Type B pancreatic cell (in vitro differentiated cells): ENCODE results near the gene TRPV6. TPM values are rescaled to one million over a fixed set of nuclear protein-coding genes. Genes with fewer than 3 reads are reported as not detected.

Experiments
- DNase-seq: peaks from one replicate; pipeline ENCODE4 v3.0.0; 2021; ENCODE audit warnings: mixed read lengths; ENCODE audit not compliant: unreplicated experiment; ENCODE audit errors: extremely low spot score
- H3K27ac Mint-ChIP-seq: 2 replicates; pipeline ENCODE4 v1.8.0; 2021; ENCODE audit warnings: mild to moderate bottlenecking, mixed read lengths
- H3K27me3 Mint-ChIP-seq: 2 replicates; pipeline ENCODE4 v1.8.0; 2021; ENCODE audit warnings: mixed read lengths
- H3K36me3 Mint-ChIP-seq: 2 replicates; pipeline ENCODE4 v1.8.0; 2021; ENCODE audit warnings: mixed read lengths
- H3K4me1 Mint-ChIP-seq: one replicate; pipeline ENCODE4 v1.8.0; 2021; ENCODE audit warnings: mixed read lengths; ENCODE audit not compliant: unreplicated experiment
- H3K4me3 Mint-ChIP-seq: 2 replicates; pipeline ENCODE4 v1.8.0; 2021; ENCODE audit warnings: mild to moderate bottlenecking, mixed read lengths
- H3K9me3 Mint-ChIP-seq: 2 replicates; pipeline ENCODE4 v1.8.0; 2021; ENCODE audit warnings: mixed read lengths
- CTCF ChIP-seq: fragments of 200-600 bp; sonication (generic); conservative IDR thresholded peaks from 2 replicates; pipeline ENCODE4 v1.5.0; 2021; ENCODE audit warnings: antibody characterized with exemption, mild to moderate bottlenecking
- total RNA-seq: library from RNA; stranded (reverse); gene quantifications from 2 replicates; pipeline ENCODE4 v1.2.1, GENCODE V29; 2021; ENCODE audit warnings: low replicate concordance

TRPV6 gene
- total RNA-seq, 1 donor from 2014 or later: 8.1 TPM

- TF ChIP-seq CTCF: no peak
- DNase-seq: no peak
- Mint-ChIP-seq H3K27ac (no peak overlapping the region), H3K36me3 (no peaks in the 10 kb centered on the region), H3K4me1 (peaks cover 3% of the 10 kb centered on the region), H3K27me3 (peaks cover 13% of the 10 kb centered on the region), H3K4me3 (no peak overlapping the region), H3K9me3 (no peaks in the 10 kb centered on the region)
Observed at GRCh38 chr7:142883145-142883544, 2.4 kb downstream of the TRPV6 start.

- no peak for TF ChIP-seq CTCF
- DNase-seq: no peak
- H3K36me3 Mint-ChIP-seq: no peaks in the 10 kb centered on the region
- H3K9me3 Mint-ChIP-seq: no peaks in the 10 kb centered on the region
- no peak overlapping the region for H3K27ac Mint-ChIP-seq
- H3K4me3 Mint-ChIP-seq: no peak overlapping the region
- H3K27me3 Mint-ChIP-seq: peaks cover 13% of the 10 kb centered on the region
- peaks cover 3% of the 10 kb centered on the region for H3K4me1 Mint-ChIP-seq
Observed at GRCh38 chr7:142882338-142882678, 3.2 kb downstream of the TRPV6 start.

- Mint-ChIP-seq H3K27me3 (peaks cover 13% of the 10 kb centered on the region), H3K27ac (no peak overlapping the region), H3K9me3 (no peaks in the 10 kb centered on the region), H3K36me3 (no peaks in the 10 kb centered on the region), H3K4me1 (peaks cover 3% of the 10 kb centered on the region), H3K4me3 (no peak overlapping the region)
- DNase-seq: no peak
- TF ChIP-seq CTCF: no peak
Observed at GRCh38 chr7:142881586-142882337, 3.8 kb downstream of the TRPV6 start.

- H3K9me3 Mint-ChIP-seq: no peaks in the 10 kb centered on the region
- peak; percentile 74 for TF ChIP-seq CTCF
- no peak overlapping the region for H3K4me3 Mint-ChIP-seq
- H3K36me3 Mint-ChIP-seq: no peaks in the 10 kb centered on the region
- peaks cover 2% of the 10 kb centered on the region for H3K4me1 Mint-ChIP-seq
- H3K27ac Mint-ChIP-seq: no peak overlapping the region
- peaks cover 14% of the 10 kb centered on the region for H3K27me3 Mint-ChIP-seq
- DNase-seq: no peak
Observed at GRCh38 chr7:142880876-142881505, 4.6 kb downstream of the TRPV6 start.

GRCh38 chr7:142879060-142879459, 6.5 kb downstream of the TRPV6 start:
- H3K9me3 Mint-ChIP-seq: no peaks in the 10 kb centered on the region
- no peaks in the 10 kb centered on the region for H3K36me3 Mint-ChIP-seq
- no peak for DNase-seq
- no peak overlapping the region for H3K4me3 Mint-ChIP-seq
- no peaks in the 10 kb centered on the region for H3K4me1 Mint-ChIP-seq
- H3K27me3 Mint-ChIP-seq: peaks cover 16% of the 10 kb centered on the region
- H3K27ac Mint-ChIP-seq: no peak overlapping the region
- no peak for TF ChIP-seq CTCF
